Inflammatory macrophage treated with lipopolysaccharide for 1 hour (primary cell): ENCODE results near the gene C11orf52.
"Not testable (repeated sequence)": the region's sequence is repeated elsewhere in the genome, so short reads cannot be mapped to it uniquely, and the experiment has no call there.

Source experiments
- DNase-seq, 2 donors: peaks; one replicate each; pipeline ENCODE4 v3.0.0-alpha.2; 2020 to 2022

Gene C11orf52

GRCh38 chr11:111913031-111913861, 5.5 kb upstream of the C11orf52 start:
- DNase-seq, result no peak

GRCh38 chr11:111913997-111914396, 4.7 kb upstream of the C11orf52 start:
- DNase-seq, result no peak

GRCh38 chr11:111916768-111917167, 1.9 kb upstream of the C11orf52 start:
- DNase-seq, result no peak

GRCh38 chr11:111917312-111917711, 1.4 kb upstream of the C11orf52 start:
- DNase-seq, result no peak

- DNase-seq, result no peak
Measured at GRCh38 chr11:111917788-111918187, 925 bp upstream of the C11orf52 start.

DNA sequence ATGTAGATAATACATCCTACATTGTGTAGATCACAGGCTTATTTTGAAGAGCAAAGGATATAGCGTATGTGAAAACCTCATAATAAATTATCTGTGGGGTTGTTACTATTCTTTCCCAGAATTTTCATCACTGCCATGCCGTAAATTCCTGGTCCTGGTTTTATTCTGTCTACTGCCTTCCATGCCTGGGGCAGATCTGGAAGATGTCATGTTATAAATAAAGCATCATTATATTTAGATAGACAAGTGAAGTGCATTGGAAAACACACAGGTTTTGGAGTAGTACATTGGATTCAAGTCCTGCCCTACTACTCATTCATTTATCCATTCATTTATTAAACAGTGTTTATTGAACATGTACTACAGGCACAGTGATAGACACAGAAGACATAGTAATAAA, 2.2 kb downstream of the C11orf52 start:
- DNase-seq, result no peak

DNA sequence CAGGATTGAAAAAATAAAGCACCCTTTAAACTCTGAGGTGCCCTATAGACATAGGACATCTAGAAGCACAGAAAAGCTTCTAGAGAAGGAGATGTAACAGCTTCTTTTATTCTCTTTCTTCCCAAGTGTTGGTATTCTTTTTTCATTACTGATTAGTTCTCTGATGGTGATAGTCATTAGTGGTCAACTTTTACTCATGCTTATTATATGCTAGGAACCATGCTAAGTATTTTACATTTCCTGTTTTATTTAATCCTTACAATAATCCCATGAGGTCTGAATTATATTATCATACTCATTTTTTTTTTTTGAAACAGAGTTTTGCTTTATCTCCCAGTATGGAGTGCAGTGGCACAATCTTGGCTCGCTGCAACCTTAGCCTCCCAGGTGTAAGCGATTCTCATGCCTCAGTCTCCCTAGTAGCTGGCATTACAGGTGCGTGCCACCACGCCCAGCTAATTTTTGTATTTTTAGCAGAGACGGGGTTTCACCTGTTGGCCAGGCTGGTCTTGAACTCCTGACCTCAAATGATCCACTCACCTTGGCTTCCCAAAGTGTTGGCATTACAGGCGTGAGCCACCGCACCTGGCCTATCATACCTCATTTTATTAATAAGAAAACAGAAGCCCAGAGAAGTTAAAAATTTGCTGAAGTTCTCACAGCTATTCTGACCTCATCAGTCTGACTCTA, 3.0 kb downstream of the C11orf52 start:
- DNase-seq, result no peak

DNA sequence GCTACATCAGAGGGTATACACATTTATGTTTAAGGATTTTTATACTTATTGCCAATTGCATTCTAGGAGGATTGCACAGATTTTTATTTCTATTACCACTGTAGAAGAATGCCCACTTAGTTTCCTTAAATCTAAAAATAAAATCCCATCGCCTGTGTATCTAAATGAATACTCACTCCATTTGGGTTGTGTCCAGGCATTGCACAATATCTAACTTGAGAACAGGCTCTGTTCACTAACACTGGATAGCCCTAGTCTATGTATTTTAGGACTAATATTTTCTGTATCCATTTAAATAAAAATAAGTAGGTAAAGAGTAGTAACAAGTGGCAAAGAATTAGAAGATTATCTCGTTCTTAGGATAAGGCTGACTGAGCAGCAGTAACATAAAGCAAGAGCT, 4.1 kb downstream of the C11orf52 start:
- DNase-seq, result peak in 1 of 2 donors; percentile 22

GRCh38 chr11:111923351-111923788, 4.7 kb downstream of the C11orf52 start:
- no peak for DNase-seq

DNA sequence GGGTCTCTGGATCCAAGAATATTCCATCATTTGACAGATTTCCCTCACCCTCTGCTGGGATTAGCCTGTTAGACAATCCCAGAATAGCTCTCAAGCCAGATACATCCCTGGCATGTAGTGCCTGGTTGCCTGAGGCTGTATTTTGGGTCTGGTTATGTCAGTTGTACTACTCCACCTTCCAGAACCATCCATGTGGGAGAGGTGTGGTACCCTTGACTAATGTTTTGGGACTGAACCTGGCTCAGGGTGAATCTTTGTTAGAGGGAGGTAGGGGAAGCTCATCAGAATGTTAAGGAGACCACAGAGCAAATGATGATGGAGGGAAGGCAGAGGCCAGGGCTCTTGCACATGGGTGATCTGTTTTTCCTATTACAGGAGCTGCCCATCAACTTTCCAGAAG, 5.2 kb downstream of the C11orf52 start:
- DNase-seq, result no peak

GRCh38 chr11:111925953-111926352, 7.2 kb downstream of the C11orf52 start:
- DNase-seq, result no peak

- peak; percentile 94 to 98 for DNase-seq
Measured at GRCh38 chr11:111926505-111927391, 8.0 kb downstream of the C11orf52 start.

GRCh38 chr11:111930472-111930871, 11.8 kb downstream of the C11orf52 start:
- DNase-seq, result no peak

DNA sequence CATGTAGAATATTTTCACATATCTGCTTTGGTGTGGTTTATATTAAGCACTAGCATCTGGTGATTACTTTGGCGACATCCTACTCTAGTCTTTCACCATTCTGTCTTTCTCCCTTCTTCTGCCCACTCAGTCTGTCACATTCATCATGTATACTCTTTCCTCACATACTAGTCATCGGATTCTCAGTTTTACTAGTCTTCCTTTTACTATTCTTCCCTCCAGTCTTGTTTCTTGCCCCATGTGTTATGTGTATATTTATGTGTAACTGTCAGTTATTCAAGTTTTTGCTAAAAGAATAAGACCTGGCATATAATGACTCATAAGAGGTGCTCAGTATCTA, 13.9 kb downstream of the C11orf52 start:
- DNase-seq, result peak; percentile 73 to 89

DNA sequence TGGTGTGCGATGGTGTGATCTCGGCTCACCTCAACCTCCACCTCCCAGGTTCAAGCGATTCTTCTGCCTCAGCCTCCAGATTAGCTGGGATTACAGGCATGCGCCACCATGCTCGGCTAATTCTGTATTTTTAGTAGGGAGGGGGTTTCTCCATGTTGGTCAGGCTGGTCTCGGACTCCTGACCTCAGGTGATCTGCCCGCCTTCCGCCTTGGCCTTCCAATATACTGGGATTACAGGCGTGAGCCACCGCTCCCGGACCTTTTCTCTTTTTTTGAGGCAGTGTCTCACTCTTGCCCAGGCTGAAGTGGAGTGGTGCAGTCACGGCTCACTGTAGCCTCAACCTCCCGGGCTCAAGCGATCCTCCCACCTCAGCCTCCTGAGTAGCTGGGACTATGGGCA, 14.5 kb downstream of the C11orf52 start:
- DNase-seq, result not testable (repeated sequence)

DNA sequence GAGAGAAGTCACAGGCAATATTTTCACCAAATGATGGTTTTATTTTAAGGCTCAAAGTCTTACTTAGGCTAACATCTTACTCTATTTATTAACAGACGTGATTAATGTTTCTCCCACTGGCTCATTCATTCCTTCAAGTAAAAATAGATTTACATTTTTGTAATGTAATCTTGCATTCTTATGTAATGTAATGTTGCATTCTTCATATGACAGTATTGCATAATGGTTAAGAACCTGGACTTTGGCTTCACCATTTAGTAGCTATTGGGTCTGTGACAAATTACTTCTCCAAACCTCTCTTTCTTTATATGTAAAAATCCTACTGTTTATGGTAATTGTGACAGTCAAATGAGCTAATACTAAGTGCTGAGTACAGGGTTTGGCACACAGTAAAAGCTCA, 15.2 kb downstream of the C11orf52 start:
- peak; percentile 85 to 89 for DNase-seq

- no peak for DNase-seq
Measured at GRCh38 chr11:111934306-111934705, 15.6 kb downstream of the C11orf52 start.

DNA sequence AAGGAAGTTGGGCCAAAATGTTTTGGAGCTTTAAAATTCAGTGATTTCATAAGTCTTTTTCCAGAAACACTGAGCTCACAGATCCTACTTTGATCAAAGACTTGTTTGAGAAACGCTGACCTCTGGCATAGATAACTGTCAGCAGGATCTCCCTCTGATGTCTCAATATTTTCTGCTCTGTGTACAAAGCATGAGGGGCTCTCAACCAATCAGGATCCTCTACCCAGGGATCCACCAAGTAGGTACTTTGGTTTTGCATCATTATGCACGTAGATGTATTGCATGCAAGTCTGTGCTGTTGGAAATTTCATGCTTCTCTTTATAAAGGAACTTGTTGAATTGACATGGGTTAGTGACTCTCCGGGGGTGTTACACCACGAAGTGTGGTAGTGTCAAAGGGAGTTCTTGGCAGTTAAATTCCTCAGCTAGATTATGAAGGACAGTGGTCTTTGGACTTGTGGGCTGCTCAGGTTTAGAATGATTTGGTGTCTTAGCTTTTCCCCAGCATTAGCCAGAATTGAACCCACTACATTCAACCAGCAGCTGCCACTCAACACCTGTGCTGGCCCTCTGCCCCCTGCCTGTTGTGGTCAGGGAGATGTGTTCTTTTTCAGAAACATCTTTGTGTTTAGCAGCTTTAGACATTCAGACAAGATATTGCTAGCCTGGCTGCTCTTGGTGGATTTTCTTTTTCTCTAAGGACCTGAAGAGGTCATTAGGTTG, 16.8 kb downstream of the C11orf52 start:
- peak; percentile 96 to 100 for DNase-seq

GRCh38 chr11:111936040-111936540, 17.4 kb downstream of the C11orf52 start:
- peak; percentile 49 to 53 for DNase-seq

DNA sequence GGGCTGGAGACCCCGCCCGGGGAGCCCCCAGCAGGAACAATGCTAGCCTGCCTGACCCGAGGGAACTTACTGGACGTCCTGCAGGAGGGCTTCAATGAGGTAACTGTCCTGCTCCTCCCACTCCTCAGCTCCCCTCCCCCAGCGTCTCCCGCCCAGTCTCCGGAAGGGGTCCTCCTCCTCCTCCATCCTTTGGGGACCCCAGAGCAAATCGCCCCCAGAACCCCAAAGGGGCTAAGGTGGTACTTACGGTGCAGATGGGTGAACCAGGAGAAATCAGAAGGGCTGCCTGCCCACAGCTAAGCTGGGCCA, 18.7 kb downstream of the C11orf52 start:
- DNase-seq, result no peak

DNA sequence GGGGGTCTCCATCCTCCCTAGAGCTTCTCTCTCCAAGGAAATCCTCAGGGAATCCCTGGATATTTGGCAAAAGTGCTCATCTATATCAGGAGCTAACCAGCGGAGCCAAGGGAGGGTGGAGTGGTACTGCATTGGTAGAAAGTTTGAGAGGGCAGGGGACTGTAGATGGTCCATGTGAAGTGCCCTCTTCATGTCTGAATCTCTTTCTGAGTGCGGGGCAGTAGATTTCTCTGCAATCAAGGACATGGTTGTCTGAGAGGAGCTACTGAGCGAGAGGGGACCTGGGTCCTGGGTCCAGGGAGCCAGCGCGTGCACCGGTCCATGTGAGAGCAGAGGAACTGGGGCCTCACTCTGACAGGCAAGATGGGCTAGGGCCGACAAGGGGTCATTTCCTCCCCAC, 19.1 kb downstream of the C11orf52 start:
- DNase-seq, result no peak

DNA sequence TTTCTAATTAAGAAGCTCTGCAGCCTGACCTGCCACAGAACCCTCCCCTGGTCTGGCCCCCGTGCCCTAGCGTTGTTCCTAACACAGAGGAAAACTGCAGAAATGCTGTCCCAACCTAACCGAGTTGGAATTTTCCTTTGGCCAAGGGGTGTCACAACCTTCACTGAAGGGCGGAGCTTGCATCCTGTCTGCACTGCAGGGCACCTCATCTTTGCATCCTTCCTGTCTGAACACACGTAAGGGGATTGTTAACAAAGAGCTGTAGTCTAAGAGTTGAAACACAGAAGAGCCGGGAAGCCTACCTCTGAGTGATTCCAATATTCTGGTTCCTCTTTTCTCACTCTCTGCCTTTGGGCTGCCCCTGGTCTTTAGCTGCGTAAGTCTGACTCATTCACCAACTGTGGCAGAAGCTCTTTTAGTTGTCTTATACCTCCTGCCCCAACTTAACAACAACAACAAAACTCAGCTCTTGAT, 20.0 kb downstream of the C11orf52 start:
- peak; percentile 84 to 88 for DNase-seq
